H9 (cell line): ENCODE results near the gene DDX27. TPM values are rescaled to one million over a fixed set of nuclear protein-coding genes. Genes with fewer than 3 reads are reported as not detected.

Experiments used
- DNase-seq: peaks from one replicate; pipeline ENCODE4 v3.0.0-alpha.2; 2017
- H2AFZ ChIP-seq: one replicate; pipeline ENCODE4 v1.6.1; 2013; ENCODE audit warnings: mild to moderate bottlenecking, low read length, control low read depth, moderate library complexity
- H2AK5ac ChIP-seq: 2 replicates; pipeline ENCODE4 v1.6.1; 2013; ENCODE audit warnings: low read length, control low read depth, mixed read lengths; ENCODE audit not compliant: insufficient read length
- H2BK120ac ChIP-seq: one replicate; pipeline ENCODE4 v1.6.1; 2013; ENCODE audit warnings: low read depth, mild to moderate bottlenecking, low read length, control low read depth, inconsistent platforms; ENCODE audit not compliant: poor library complexity, severe bottlenecking
- H2BK12ac ChIP-seq: 2 replicates; pipeline ENCODE4 v1.6.1; 2013; ENCODE audit warnings: low read length, control low read depth, mixed read lengths, low read depth; ENCODE audit not compliant: insufficient read length
- H2BK15ac ChIP-seq: 2 replicates; pipeline ENCODE4 v1.6.1; 2013; ENCODE audit warnings: low read depth, low read length, control low read depth
- H2BK20ac ChIP-seq: one replicate; pipeline ENCODE4 v1.6.1; 2013; ENCODE audit warnings: low read depth, mild to moderate bottlenecking, low read length, control low read depth, inconsistent platforms; ENCODE audit not compliant: poor library complexity, severe bottlenecking
- H2BK5ac ChIP-seq: 2 replicates; pipeline ENCODE4 v1.6.1; 2013; ENCODE audit warnings: low read length, control low read depth, mixed read lengths; ENCODE audit not compliant: insufficient read length
- H3K14ac ChIP-seq: 2 replicates; pipeline ENCODE4 v1.6.1; 2013; ENCODE audit warnings: low read length, control low read depth; ENCODE audit not compliant: insufficient read depth
- H3K18ac ChIP-seq: 2 replicates; pipeline ENCODE4 v1.6.1; 2013; ENCODE audit warnings: low read depth, mild to moderate bottlenecking, mixed read lengths, low read length, control low read depth; ENCODE audit not compliant: insufficient read length
- H3K23ac ChIP-seq: 2 replicates; pipeline ENCODE4 v1.6.1; 2013; ENCODE audit warnings: low read length, control low read depth, mixed read lengths, low read depth; ENCODE audit not compliant: insufficient read length
- H3K23me2 ChIP-seq: 2 replicates; pipeline ENCODE4 v1.6.1; 2013; ENCODE audit warnings: low read depth, mild to moderate bottlenecking, mixed read lengths, low read length, control low read depth; ENCODE audit not compliant: insufficient read length, poor library complexity, severe bottlenecking
- H3K27ac ChIP-seq: 2 replicates; pipeline ENCODE4 v1.5.1; 2013; ENCODE audit warnings: low read length, control low read depth, mixed read lengths, low read depth; ENCODE audit not compliant: insufficient read length
- H3K27me3 ChIP-seq: 2 replicates; pipeline ENCODE4 v1.6.1; 2013; ENCODE audit warnings: low read length, control low read depth, inconsistent platforms; ENCODE audit not compliant: insufficient read depth
- H3K4ac ChIP-seq: 2 replicates; pipeline ENCODE4 v1.6.1; 2013; ENCODE audit warnings: low read depth, mild to moderate bottlenecking, control low read depth, inconsistent platforms, low read length, moderate library complexity
- H3K4me1 ChIP-seq: 2 replicates; pipeline ENCODE4 v1.6.1; 2013; ENCODE audit warnings: low read length, control low read depth, inconsistent platforms; ENCODE audit not compliant: insufficient read depth
- H3K4me2 ChIP-seq: 2 replicates; pipeline ENCODE4 v1.6.1; 2013; ENCODE audit warnings: low read length, control low read depth, mixed read lengths; ENCODE audit not compliant: insufficient read length, insufficient read depth
- H3K56ac ChIP-seq: 2 replicates; pipeline ENCODE4 v1.6.1; 2013; ENCODE audit warnings: low read depth, mild to moderate bottlenecking, mixed read lengths, low read length, control low read depth; ENCODE audit not compliant: insufficient read length
- H3K79me1 ChIP-seq: 2 replicates; pipeline ENCODE4 v1.6.1; 2013; ENCODE audit warnings: low read depth, mild to moderate bottlenecking, moderate library complexity, low read length, control low read depth, inconsistent platforms; ENCODE audit not compliant: insufficient read depth, poor library complexity, severe bottlenecking
- H3K79me2 ChIP-seq: 2 replicates; pipeline ENCODE4 v1.6.1; 2013; ENCODE audit warnings: low read length, control low read depth, inconsistent platforms; ENCODE audit not compliant: insufficient read depth
- H3K9ac ChIP-seq: 2 replicates; pipeline ENCODE4 v1.6.1; 2013; ENCODE audit warnings: low read length, control low read depth, mixed read lengths; ENCODE audit not compliant: insufficient read length; ENCODE audit errors: extremely low read depth
- H3K9me3 ChIP-seq: one replicate; pipeline ENCODE4 v1.6.1; 2013; ENCODE audit warnings: low read depth, low read length, inconsistent platforms; ENCODE audit not compliant: control insufficient read depth
- H3T11ph ChIP-seq: one replicate; pipeline ENCODE4 v1.6.1; 2013; ENCODE audit warnings: mild to moderate bottlenecking, low read length, control low read depth, inconsistent platforms
- H4K20me1 ChIP-seq: one replicate; pipeline ENCODE4 v1.6.1; 2013; ENCODE audit not compliant: control insufficient read depth, insufficient read length, insufficient read depth
- H4K5ac ChIP-seq: 2 replicates; pipeline ENCODE4 v1.6.1; 2013; ENCODE audit warnings: low read depth, mild to moderate bottlenecking, mixed read lengths, low read length, control low read depth; ENCODE audit not compliant: insufficient read length
- H4K8ac ChIP-seq: replicated peaks from 2 replicates; pipeline ENCODE4 v1.6.1; 2013; ENCODE audit warnings: low read length, control low read depth, mixed read lengths, low read depth; ENCODE audit not compliant: insufficient read length
- H4K91ac ChIP-seq: 2 replicates; pipeline ENCODE4 v1.6.1; 2013; ENCODE audit warnings: low read depth, mild to moderate bottlenecking, moderate library complexity, mixed read lengths, low read length, control low read depth; ENCODE audit not compliant: insufficient read length
- H3K27ac Mint-ChIP-seq, 3 experiments: 2 replicates in 2 of 3; 3 replicates in 1 of 3; pipeline ENCODE4 v1.8.0; 2020 to 2021; ENCODE audit warnings: mixed read lengths in 3 of 3, mild to moderate bottlenecking in 1 of 3, moderate library complexity in 1 of 3
- H3K27me3 Mint-ChIP-seq: 2 replicates; pipeline ENCODE4 v1.8.0; 2021; ENCODE audit warnings: low read depth, mild to moderate bottlenecking, moderate library complexity, mixed read lengths
- H3K36me3 Mint-ChIP-seq, 3 experiments: 2 replicates in 2 of 3; 3 replicates in 1 of 3; pipeline ENCODE4 v1.8.0; 2020 to 2021; ENCODE audit warnings: low read depth in 3 of 3, mixed read lengths in 3 of 3; ENCODE audit not compliant: insufficient read depth in 1 of 3
- H3K4me1 Mint-ChIP-seq, 2 experiments: 2 replicates each; pipeline ENCODE4 v1.8.0; 2020; ENCODE audit warnings: mixed read lengths in 2 of 2
- H3K4me3 Mint-ChIP-seq, 2 experiments: 2 replicates in 1 of 2; 3 replicates in 1 of 2; pipeline ENCODE4 v1.8.0; 2020 to 2021; ENCODE audit warnings: mild to moderate bottlenecking in 2 of 2, mixed read lengths in 2 of 2, moderate library complexity in 1 of 2
- H3K9me3 Mint-ChIP-seq, 2 experiments: 2 replicates in 1 of 2; 3 replicates in 1 of 2; pipeline ENCODE4 v1.8.0; 2020; ENCODE audit warnings: mild to moderate bottlenecking in 2 of 2, mixed read lengths in 2 of 2, moderate library complexity in 1 of 2
- CTCF ChIP-seq: fragments of 200-600 bp; sonication (generic); conservative IDR thresholded peaks from 3 replicates; pipeline ENCODE4 v1.8.0; 2021; ENCODE audit warnings: antibody characterized with exemption, mild to moderate bottlenecking
- WGBS: extraction: QIAGEN DNeasy Blood & Tissue Kit; methylation state at CpG from one replicate; pipeline ENCODE4 v1.1.7; 2013; ENCODE audit warnings: missing lambda C conversion rate, low lambda C conversion rate, mixed read lengths; ENCODE audit not compliant: insufficient read length; ENCODE audit errors: extremely low coverage; 5-methylcytosine and 5-hydroxymethylcytosine counted together
- total RNA-seq: library from RNA; stranded (reverse); gene quantifications from 2 replicates; pipeline ENCODE4 v1.2.1, GENCODE V29; 2021

Gene DDX27
- total RNA-seq, 1 experiment from 2014 or later: 46.9 TPM

GRCh38 chr20:49247169-49247723 is 28.0 kb downstream of the DDX27 start:
- Mint-ChIP-seq H3K27me3 (no peaks in the 10 kb centered on the region), H3K9me3 (no peaks in the 10 kb centered on the region), H3K4me1 (no peaks in the 10 kb centered on the region), H3K36me3 (peaks cover 24 to 85% (median 51%) of the 10 kb centered on the region in 3 experiments; a peak in 6 of 7 replicates), H3K27ac (peak overlapping the region in 2 of 3 experiments; percentile 57 to 81; a peak in 3 of 7 replicates), H3K4me3 (no peak overlapping the region)
- no peak overlapping the region for H3K56ac ChIP-seq
- no peaks in the 10 kb centered on the region for H4K20me1 ChIP-seq
- no peak overlapping the region for H2AK5ac ChIP-seq
- no peak overlapping the region for H4K5ac ChIP-seq
- no peak overlapping the region for H4K91ac ChIP-seq
- H3K18ac ChIP-seq: no peak overlapping the region
- no peak overlapping the region for H2BK12ac ChIP-seq
- H3K9ac ChIP-seq: no peak overlapping the region
- no peak overlapping the region for H2BK5ac ChIP-seq
- H3K79me1 ChIP-seq: no peaks in the 10 kb centered on the region
- no peak for TF ChIP-seq CTCF
- no peaks in the 10 kb centered on the region for H3K79me2 ChIP-seq
- H3T11ph ChIP-seq: no peak overlapping the region
- H2AFZ ChIP-seq: no peak overlapping the region
- H2BK20ac ChIP-seq: no peak overlapping the region
- no peak overlapping the region for H3K14ac ChIP-seq
- no peaks in the 10 kb centered on the region for H3K9me3 ChIP-seq
- H2BK120ac ChIP-seq: no peak overlapping the region
- no peak overlapping the region for H3K4ac ChIP-seq
- no peak overlapping the region for H3K23ac ChIP-seq
- H3K4me1 ChIP-seq: no peaks in the 10 kb centered on the region
- no peaks in the 10 kb centered on the region for H3K23me2 ChIP-seq
- no peaks in the 10 kb centered on the region for H3K27me3 ChIP-seq
- no CpG with 5 or more reads among the region's 8 CpGs for WGBS
- H3K27ac ChIP-seq: no peak overlapping the region
- no peak overlapping the region for H3K4me2 ChIP-seq
- no peak overlapping the region for H4K8ac ChIP-seq
- DNase-seq: no peak
- no peak overlapping the region for H2BK15ac ChIP-seq
